HCT116 (cell line): Measurements from ENCODE around the gene BDKRB1.

Experiments
- ATF3 ChIP-seq: IDR thresholded peaks from 2 replicates; pipeline ENCODE4 v1.6.1; 2012
- CTCF ChIP-seq, 3 experiments: fragments of 200-600 bp in 1 of 3; sonication (generic) in 1 of 3; IDR thresholded peaks in 2 of 3; conservative IDR thresholded peaks in 1 of 3; 2 replicates each; pipeline ENCODE4 v1.5.1; 2012 to 2017; ENCODE audit warnings: low read depth in 2 of 3, low read length in 2 of 3, antibody characterized with exemption in 1 of 3, borderline replicate concordance in 1 of 3, control low read depth in 1 of 3, mild to moderate bottlenecking in 1 of 3, mixed read lengths in 1 of 3, mixed run types in 1 of 3, moderate library complexity in 1 of 3; ENCODE audit not compliant: insufficient read depth in 1 of 3
- POLR2A ChIP-seq: IDR thresholded peaks from 2 replicates; pipeline ENCODE4 v1.7.0; 2011; ENCODE audit warnings: borderline replicate concordance; ENCODE audit not compliant: insufficient read depth, insufficient read length; ENCODE audit errors: extremely low read depth
- POLR2AphosphoS5 ChIP-seq: IDR thresholded peaks from 2 replicates; pipeline ENCODE4 v1.6.1; 2011; ENCODE audit warnings: mild to moderate bottlenecking, low read depth, low read length, moderate library complexity
- RAD21 ChIP-seq: IDR thresholded peaks from 2 replicates; pipeline ENCODE4 v1.6.1; 2012; ENCODE audit warnings: low read depth, mild to moderate bottlenecking
- SIN3A ChIP-seq: IDR thresholded peaks from 2 replicates; pipeline ENCODE4 v1.6.1; 2012; ENCODE audit warnings: low read depth

GRCh38 chr14:96261772-96262655 is 6.0 kb downstream of the BDKRB1 start:
- TF ChIP-seq CTCF (IDR thresholded peaks at IDR 0.05 in 2 of 3, conservative IDR thresholded peaks at IDR 0.05 in 1 of 3; ENCODE audit: borderline replicate concordance in 1 of 3, insufficient read depth in 1 of 3, low read depth in 2 of 3, low read length in 2 of 3) (no peak), SIN3A (no peak), RAD21 (no peak), ATF3 (no peak), POLR2AphosphoS5 (no peak), POLR2A (no peak)
